Choroid plexus epithelial cell (primary cell): ENCODE results near the gene XXYLT1.

ENCODE experiments used
- DNase-seq: peaks from one replicate; pipeline ENCODE4 v3.0.0-alpha.2; 2010; ENCODE audit warnings: low read depth
- H3K4me3 ChIP-seq: 2 replicates; pipeline ENCODE4 v1.5.1; 2011; ENCODE audit warnings: low read depth, mild to moderate bottlenecking, control low read depth, low read length, moderate library complexity
- CTCF ChIP-seq: conservative IDR thresholded peaks from 2 replicates; pipeline ENCODE4 v1.5.1; 2011; ENCODE audit warnings: low read depth, mild to moderate bottlenecking, control low read depth, inconsistent platforms, low read length, moderate library complexity

XXYLT1 gene

GRCh38 chr3:195180490-195181112 lies 90.4 kb downstream of the XXYLT1 start:
- no peak for DNase-seq
- TF ChIP-seq CTCF: no peak
- H3K4me3 ChIP-seq: no peak overlapping the region

- no peak for DNase-seq
- no peak for TF ChIP-seq CTCF
- H3K4me3 ChIP-seq: no peak overlapping the region
Observed at GRCh38 chr3:195179776-195180489, 91.0 kb downstream of the XXYLT1 start.

GRCh38 chr3:195178124-195178910 lies 92.6 kb downstream of the XXYLT1 start:
- no peak for DNase-seq

GRCh38 chr3:195177422-195178123 lies 93.4 kb downstream of the XXYLT1 start:
- DNase-seq: no peak
- no peak for TF ChIP-seq CTCF
- no peak overlapping the region for H3K4me3 ChIP-seq

More at GRCh38 chr3:195178124-195178910, 92.6 kb downstream of the XXYLT1 start:
- no peak overlapping the region for H3K4me3 ChIP-seq
- TF ChIP-seq CTCF: no peak

GRCh38 chr3:195176776-195177175 lies 94.2 kb downstream of the XXYLT1 start:
- DNase-seq: no peak
- no peak overlapping the region for H3K4me3 ChIP-seq
- TF ChIP-seq CTCF: no peak

- TF ChIP-seq CTCF: no peak
- DNase-seq: no peak
Observed at GRCh38 chr3:195175476-195176337, 95.3 kb downstream of the XXYLT1 start.

More at GRCh38 chr3:195175476-195176337, 95.3 kb downstream of the XXYLT1 start:
- no peak overlapping the region for H3K4me3 ChIP-seq
